ENCODE results near the gene SLC16A14. TPM values are rescaled to one million over a fixed set of nuclear protein-coding genes. Genes with fewer than 3 reads are reported as not detected.

The SLC16A14 gene
- total and polyA plus RNA-seq, 10 of the 15 experiments (the other 5 are each of a cell fraction or from before 2014, with no cell fraction given), result 0.87 to 6.4 (median 4.1) TPM; not detected in 1

DNA sequence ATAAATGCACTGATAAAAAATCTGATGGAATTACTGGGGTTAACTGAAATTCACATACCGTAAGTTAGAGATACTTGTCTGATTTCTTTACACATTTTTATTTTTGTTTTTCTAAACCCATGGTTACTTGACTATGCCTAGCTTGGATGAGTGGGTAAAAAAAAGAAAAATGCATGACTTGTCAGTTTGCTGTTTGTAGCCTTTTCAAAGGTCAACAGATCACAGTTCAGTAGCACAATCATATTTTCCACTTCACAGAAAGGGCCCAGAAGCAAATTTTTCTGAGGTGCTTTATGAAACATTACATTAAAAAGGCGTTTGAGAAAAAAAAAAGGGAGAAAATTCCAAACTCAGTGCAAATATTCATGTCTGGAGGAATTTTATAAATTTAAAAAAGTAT lies 16.4 kb downstream of the SLC16A14 start (continued):
- TF ChIP-seq YBX1 (IDR thresholded peaks at IDR 0.05), result no peak
- TF ChIP-seq GABPA (IDR thresholded peaks at IDR 0.05; ENCODE audit: low read depth), result no peak
- no peak for TF ChIP-seq WRNIP1 (IDR thresholded peaks at IDR 0.05; ENCODE audit: borderline replicate concordance, low read depth, low read length)
- TF ChIP-seq RAD51 (IDR thresholded peaks at IDR 0.05), result no peak
- TF ChIP-seq CHD4 (IDR thresholded peaks at IDR 0.05), result no peak
- no peak for TF ChIP-seq MXI1 (IDR thresholded peaks at IDR 0.05; ENCODE audit: low read depth, low read length)
- no peak for TF ChIP-seq TARDBP (IDR thresholded peaks at IDR 0.05; ENCODE audit: borderline replicate concordance)
- TF ChIP-seq NFYA (IDR thresholded peaks at IDR 0.05; ENCODE audit: borderline replicate concordance, low read depth, low read length), result no peak

DNA sequence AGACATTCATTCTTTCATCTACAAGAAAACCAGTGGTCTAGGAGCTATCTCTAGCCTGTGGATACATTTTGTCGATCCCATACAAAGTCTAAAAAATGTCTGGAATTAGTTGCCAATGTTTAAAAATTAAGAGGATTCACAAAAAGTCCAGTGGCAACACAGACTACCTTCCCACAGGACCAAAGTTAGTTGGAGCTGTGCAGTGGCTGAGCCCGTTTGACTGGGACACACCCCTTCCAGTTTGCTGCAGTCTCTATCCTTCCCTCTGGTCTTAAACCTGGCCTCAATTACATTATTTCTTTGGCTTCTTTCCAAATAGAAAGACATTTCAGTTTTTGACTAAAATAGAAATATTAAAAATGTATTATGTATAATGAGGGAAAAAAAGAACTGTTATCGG lies 18.6 kb downstream of the SLC16A14 start:
- Histone ChIP-seq H3K79me2 (ENCODE audit: control insufficient read depth, insufficient read depth, low read length) (no peaks in the 10 kb centered on the region), H3K9me3 (replicated peaks; ENCODE audit: control insufficient read depth, insufficient read depth, low read length) (no peaks in the 10 kb centered on the region), H2AFZ (ENCODE audit: control insufficient read depth, low read depth, low read length) (no peak overlapping the region), H3K27me3 (replicated peaks in 1 of 2; ENCODE audit: control insufficient read depth in 2 of 2, insufficient read depth in 2 of 2, low read length in 1 of 2) (no peaks in the 10 kb centered on the region), H3K36me3 (ENCODE audit: control insufficient read depth in 2 of 2, insufficient read depth in 2 of 2, low read length in 1 of 2) (no peaks in the 10 kb centered on the region), H4K20me1 (ENCODE audit: control insufficient read depth, insufficient read depth) (no peaks in the 10 kb centered on the region), H3K9ac (ENCODE audit: control insufficient read depth, insufficient read depth, low read length) (no peak overlapping the region), H3K4me2 (ENCODE audit: control insufficient read depth, insufficient read depth) (no peak overlapping the region), H3K27ac (ENCODE audit: control insufficient read depth, insufficient read depth) (no peak overlapping the region), H3K4me1 (ENCODE audit: control insufficient read depth, insufficient read depth, low read length) (no peaks in the 10 kb centered on the region), H3K4me3 (no peak overlapping the region)
- ChIA-PET POLR2A (no interaction called here), RAD21 (ENCODE audit: unreplicated experiment) (no interaction called here), SMC1A (ENCODE audit: uncharacterized antibody, unreplicated experiment) (interaction anchor here (0.8 kb wide), 1 partner anchor 103 kb away, joined by 3 read pairs; no protein-coding TSS in a partner anchor), CTCF (interaction anchor here (1.0 to 2.8 kb wide), 6 partner anchors 10 to 749 kb away, joined by 3 to 18 read pairs (median 4); partner anchors contain the start of gene SLC16A14)
- intact Hi-C loops (cut with micrococcal nuclease; ENCODE audit: unreplicated experiment), result no loop called here
- in situ Hi-C loops (cut with MboI), result no loop called here
- DNase-seq (ENCODE audit: low read depth, low spot score) (no peak), FAIRE-seq (no peak), ATAC-seq (no peak)
- 80% methylated on average over 3 of the region's 3 CpGs for WGBS (ENCODE audit: insufficient coverage, insufficient replicate concordance, low lambda C conversion rate, missing lambda C conversion rate)
- no TSS peak for BruUV-seq (replicated peaks)
- TF ChIP-seq SUZ12 (IDR thresholded peaks at IDR 0.05; ENCODE audit: unreplicated experiment) (no peak), HDAC2 (IDR thresholded peaks at IDR 0.05) (no peak), FOXM1 (IDR thresholded peaks at IDR 0.05; ENCODE audit: low read depth, low read length) (no peak), MXI1 (IDR thresholded peaks at IDR 0.05; ENCODE audit: low read depth, low read length) (no peak), SUPT20H (IDR thresholded peaks at IDR 0.05; ENCODE audit: borderline replicate concordance, control insufficient read depth, low read depth, low read length) (no peak), CBX3 (IDR thresholded peaks at IDR 0.05; ENCODE audit: borderline replicate concordance, low read depth) (no peak), NRF1 (conservative IDR thresholded peaks at IDR 0.05; ENCODE audit: low read depth, low read length) (no peak), ZNF384 (IDR thresholded peaks at IDR 0.05; ENCODE audit: borderline replicate concordance, low read depth, low read length) (no peak), PML (IDR thresholded peaks at IDR 0.05; ENCODE audit: low read length) (no peak), RELA (IDR thresholded peaks at IDR 0.05; ENCODE audit: borderline replicate concordance, partially characterized antibody) (no peak)
- TF ChIP-seq, protein P1, sequence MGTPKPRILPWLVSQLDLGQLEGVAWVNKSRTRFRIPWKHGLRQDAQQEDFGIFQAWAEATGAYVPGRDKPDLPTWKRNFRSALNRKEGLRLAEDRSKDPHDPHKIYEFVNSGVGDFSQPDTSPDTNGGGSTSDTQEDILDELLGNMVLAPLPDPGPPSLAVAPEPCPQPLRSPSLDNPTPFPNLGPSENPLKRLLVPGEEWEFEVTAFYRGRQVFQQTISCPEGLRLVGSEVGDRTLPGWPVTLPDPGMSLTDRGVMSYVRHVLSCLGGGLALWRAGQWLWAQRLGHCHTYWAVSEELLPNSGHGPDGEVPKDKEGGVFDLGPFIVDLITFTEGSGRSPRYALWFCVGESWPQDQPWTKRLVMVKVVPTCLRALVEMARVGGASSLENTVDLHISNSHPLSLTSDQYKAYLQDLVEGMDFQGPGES (IDR thresholded peaks at IDR 0.05), result no peak
- TF ChIP-seq, protein P2, sequence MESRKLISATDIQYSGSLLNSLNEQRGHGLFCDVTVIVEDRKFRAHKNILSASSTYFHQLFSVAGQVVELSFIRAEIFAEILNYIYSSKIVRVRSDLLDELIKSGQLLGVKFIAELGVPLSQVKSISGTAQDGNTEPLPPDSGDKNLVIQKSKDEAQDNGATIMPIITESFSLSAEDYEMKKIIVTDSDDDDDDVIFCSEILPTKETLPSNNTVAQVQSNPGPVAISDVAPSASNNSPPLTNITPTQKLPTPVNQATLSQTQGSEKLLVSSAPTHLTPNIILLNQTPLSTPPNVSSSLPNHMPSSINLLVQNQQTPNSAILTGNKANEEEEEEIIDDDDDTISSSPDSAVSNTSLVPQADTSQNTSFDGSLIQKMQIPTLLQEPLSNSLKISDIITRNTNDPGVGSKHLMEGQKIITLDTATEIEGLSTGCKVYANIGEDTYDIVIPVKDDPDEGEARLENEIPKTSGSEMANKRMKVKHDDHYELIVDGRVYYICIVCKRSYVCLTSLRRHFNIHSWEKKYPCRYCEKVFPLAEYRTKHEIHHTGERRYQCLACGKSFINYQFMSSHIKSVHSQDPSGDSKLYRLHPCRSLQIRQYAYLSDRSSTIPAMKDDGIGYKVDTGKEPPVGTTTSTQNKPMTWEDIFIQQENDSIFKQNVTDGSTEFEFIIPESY (IDR thresholded peaks at IDR 0.05), result no peak
- TF ChIP-seq, protein P3, sequence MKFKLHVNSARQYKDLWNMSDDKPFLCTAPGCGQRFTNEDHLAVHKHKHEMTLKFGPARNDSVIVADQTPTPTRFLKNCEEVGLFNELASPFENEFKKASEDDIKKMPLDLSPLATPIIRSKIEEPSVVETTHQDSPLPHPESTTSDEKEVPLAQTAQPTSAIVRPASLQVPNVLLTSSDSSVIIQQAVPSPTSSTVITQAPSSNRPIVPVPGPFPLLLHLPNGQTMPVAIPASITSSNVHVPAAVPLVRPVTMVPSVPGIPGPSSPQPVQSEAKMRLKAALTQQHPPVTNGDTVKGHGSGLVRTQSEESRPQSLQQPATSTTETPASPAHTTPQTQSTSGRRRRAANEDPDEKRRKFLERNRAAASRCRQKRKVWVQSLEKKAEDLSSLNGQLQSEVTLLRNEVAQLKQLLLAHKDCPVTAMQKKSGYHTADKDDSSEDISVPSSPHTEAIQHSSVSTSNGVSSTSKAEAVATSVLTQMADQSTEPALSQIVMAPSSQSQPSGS (IDR thresholded peaks at IDR 0.05; ENCODE audit: low read length), result no peak

Measured in GM12878 (cell line).